ENCODE results near the gene HCN3.
"Not testable (repeated sequence)": the region's sequence is repeated elsewhere in the genome, so short reads cannot be mapped to it uniquely, and the experiment has no call there.

GRCh38 chr1:155291006-155291405 is 13.7 kb downstream of the HCN3 start:
- TF ChIP-seq, protein P1, sequence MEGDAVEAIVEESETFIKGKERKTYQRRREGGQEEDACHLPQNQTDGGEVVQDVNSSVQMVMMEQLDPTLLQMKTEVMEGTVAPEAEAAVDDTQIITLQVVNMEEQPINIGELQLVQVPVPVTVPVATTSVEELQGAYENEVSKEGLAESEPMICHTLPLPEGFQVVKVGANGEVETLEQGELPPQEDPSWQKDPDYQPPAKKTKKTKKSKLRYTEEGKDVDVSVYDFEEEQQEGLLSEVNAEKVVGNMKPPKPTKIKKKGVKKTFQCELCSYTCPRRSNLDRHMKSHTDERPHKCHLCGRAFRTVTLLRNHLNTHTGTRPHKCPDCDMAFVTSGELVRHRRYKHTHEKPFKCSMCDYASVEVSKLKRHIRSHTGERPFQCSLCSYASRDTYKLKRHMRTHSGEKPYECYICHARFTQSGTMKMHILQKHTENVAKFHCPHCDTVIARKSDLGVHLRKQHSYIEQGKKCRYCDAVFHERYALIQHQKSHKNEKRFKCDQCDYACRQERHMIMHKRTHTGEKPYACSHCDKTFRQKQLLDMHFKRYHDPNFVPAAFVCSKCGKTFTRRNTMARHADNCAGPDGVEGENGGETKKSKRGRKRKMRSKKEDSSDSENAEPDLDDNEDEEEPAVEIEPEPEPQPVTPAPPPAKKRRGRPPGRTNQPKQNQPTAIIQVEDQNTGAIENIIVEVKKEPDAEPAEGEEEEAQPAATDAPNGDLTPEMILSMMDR (IDR thresholded peaks at IDR 0.05), result not testable (repeated sequence)
- TF ChIP-seq ATF1, ETV6, CREM, MYBL2 (CRISPR knock-in tag; IDR thresholded peaks at IDR 0.05): not testable (repeated sequence)
- TF ChIP-seq, protein P2, sequence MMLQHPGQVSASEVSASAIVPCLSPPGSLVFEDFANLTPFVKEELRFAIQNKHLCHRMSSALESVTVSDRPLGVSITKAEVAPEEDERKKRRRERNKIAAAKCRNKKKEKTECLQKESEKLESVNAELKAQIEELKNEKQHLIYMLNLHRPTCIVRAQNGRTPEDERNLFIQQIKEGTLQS (CRISPR knock-in tag; conservative IDR thresholded peaks at IDR 0.05), result not testable (repeated sequence)
